Stimulated activated CD4-positive, alpha-beta T cell treated with anti-CD3 and anti-CD28 coated beads, TNF-alpha, amount 100 ng/mL, for 48 hours (primary cell): Measurements from ENCODE around the gene CNKSR3.

Experiments used
- DNase-seq, 3 donors: peaks; one replicate each; pipeline ENCODE4 v3.0.0-alpha.2; 2020; ENCODE audit warnings: low read depth in 3 of 3

CNKSR3 gene

DNA sequence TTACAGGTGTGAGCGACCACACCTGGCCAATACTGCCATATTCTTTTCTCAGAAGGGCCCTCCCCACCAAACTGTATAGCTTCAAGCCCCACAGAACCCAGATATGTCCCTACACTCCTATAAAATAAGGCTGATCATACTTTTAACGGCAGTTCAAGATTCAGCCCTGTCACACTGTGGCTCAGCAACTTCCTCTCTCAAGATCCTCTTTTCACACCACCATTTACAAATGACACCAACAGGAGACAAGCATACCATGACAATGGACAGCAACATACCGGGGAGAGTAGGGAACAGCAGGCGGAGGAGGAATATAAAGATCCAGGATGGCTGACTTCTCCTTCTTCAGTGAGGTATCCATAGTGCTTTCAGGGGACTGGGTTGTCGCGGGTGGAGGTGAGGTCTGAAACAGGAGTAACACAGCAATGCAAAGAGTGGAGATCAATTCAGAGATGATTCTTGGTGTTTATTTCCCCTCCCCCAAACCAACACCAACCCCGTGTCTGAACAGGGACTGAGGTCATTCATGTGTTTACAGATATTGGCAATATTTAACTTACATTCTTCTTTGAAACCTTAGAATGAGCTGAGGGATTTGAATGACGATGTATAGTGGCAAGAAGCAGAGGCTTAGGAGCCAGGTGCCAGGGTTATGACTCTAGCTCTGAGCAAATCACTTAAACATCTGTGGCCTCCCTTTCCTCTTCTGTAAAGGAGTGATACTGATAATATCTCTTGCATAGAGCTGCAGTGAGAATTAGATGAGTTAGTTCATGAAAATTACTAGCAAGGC is 96.3 kb downstream of the CNKSR3 start:
- no peak for DNase-seq

- no peak for DNase-seq
Measured at GRCh38 chr6:154412106-154412820, 98.2 kb downstream of the CNKSR3 start.

DNA sequence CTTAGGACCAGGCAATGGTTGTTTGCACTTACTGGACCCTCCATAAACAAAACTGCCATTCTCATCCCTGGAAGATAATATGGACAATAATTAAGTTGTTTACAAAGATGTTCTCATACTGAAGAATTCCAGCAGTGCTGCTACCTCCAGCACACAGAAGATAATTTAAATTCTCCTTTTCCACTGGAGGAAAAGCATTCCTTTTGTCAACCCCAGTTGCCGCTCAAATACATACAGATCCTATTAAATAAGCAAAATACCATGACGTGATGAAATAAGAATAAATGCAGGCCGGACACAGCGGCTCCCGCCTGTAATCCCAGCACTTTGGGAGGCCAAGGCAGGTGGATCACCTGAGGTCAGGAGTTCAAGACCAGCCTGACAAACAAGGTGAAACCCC is 99.4 kb downstream of the CNKSR3 start:
- DNase-seq: no peak

- DNase-seq: peak; percentile 22 to 46 (median 36)
Measured at GRCh38 chr6:154410619-154411072, 99.8 kb downstream of the CNKSR3 start.

DNA sequence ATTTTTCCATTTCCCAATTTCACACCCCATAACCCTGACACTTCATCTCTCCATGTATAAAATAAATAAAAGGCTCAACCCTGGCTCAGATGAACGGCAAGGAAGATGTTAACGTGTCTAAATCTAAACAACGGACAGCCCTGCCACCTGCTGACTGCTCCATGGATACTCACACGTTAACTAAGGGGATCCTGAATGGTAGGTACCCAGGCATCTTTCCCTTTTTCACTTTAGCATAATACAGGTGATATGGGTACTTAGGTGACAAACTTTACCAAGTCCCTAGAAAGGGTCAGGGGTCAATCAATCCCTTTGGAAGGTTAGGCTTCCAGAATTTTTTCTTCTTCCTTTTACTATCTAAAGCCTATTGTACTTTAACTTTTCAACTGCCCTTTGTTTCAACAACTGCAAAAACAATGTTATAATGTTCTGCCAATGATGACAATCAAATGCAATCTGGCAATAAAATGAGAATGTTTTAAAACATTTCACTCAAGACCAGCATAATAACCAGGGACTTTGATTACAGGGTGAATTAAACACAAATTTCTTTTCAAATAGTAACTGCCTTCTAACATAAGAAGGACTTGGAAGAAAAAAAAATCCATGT is 101.5 kb downstream of the CNKSR3 start:
- no peak for DNase-seq

DNA sequence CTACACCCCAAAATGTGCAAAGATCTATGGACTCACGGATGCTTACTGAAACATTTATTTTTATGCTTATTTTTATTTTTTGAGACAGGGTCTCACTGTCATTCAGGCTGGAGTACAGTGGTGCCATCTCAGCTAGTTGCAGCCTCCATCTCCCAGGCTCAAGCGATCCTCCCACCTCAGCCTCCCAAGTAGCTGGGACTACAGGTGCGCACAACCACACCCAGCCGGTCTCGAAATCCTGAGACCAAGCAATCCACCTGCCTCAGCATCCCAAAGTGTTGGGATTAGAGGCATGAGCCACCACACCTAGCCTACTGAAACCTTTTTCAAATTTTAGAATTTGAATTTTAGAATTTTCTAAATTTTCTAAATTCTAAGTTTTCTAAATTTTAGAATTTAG is 103.0 kb downstream of the CNKSR3 start:
- DNase-seq: no peak

DNA sequence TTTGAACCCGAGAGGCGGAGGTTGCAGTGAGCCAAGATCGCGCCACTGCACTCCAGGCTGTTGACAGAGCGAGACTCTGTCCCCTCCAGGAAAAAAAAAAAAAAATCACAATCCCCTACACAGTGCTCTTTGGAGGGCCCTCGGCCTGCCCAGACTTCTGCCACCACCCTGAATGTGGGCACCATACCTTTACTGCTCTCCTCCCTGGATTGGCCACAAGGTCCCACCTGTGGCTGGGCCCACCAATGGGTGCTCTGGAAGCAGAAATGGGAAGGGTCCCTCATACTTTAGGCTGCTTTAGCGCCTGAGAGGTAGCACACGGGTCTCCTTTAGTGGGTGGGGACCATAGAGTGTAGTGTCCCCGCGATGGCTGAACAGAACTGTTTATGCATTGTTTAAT is 103.6 kb downstream of the CNKSR3 start:
- no peak for DNase-seq

DNA sequence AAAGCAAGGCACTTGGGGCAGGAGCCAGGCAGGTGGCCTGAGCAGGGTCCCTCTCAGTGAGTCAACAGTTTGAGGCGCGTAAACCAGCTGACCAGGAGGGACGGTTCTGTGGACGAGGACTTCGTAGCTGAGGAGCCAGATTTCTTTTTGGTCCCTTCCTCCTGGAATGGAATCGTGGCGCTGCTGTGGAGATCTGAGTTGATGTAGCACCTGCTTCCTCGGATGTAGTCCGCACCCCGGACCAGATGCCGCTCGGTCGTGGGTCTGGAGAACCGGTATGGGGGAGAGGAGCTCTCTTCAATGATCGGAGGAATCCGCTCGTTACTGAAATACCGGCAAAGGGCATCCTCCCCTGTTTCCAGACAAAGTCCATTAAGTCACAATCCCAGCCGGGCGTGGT is 104.2 kb downstream of the CNKSR3 start:
- no peak for DNase-seq

DNA sequence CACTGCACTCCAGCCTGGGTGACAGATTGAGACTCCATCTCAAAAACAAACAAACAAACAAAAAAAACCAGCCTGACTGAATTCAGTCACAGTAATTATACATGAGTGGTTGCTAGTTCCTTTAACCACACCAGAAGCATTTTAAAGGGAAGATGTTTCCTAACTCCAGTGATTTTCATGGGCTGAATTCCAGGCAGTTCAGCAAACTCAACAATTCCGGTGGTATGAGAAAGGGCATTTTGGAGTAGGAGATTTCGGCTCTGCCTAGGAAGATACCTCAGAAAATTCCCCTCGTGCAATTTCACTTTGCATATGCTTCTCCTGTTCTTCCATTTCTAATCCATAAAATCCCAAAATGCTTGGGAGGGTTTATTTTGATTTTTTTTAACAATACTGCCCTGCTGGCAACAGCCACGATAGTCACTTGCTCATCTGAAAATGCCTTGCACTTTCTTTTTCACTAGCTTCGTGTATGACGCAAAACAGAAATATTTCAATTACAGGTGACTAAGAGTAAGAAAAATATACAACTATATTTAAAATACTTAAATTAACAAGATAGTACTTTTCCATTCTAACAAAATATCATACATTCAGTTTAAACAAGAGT is 105.6 kb downstream of the CNKSR3 start:
- DNase-seq: no peak

DNA sequence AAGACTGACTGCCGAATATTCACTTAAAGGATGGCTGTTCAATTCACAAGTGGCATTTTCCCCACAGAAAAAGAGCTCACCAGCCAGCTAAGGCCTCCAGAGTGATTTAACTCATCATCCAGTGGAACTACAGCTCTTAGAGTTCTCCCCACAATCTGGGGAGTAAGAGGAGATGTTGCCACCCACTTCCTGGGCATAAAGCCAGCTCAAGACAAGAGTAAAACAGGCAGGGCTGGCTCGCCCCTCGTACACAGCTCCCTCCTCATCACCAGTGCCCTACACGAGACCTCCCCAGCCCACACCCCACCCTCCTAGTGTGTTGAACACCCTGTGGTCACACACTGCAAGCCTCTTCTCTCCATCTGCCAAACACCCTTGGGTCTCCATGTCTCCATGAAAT is 106.7 kb downstream of the CNKSR3 start:
- no peak for DNase-seq

- no peak for DNase-seq
Measured at GRCh38 chr6:154402081-154402780, 108.3 kb downstream of the CNKSR3 start.

DNA sequence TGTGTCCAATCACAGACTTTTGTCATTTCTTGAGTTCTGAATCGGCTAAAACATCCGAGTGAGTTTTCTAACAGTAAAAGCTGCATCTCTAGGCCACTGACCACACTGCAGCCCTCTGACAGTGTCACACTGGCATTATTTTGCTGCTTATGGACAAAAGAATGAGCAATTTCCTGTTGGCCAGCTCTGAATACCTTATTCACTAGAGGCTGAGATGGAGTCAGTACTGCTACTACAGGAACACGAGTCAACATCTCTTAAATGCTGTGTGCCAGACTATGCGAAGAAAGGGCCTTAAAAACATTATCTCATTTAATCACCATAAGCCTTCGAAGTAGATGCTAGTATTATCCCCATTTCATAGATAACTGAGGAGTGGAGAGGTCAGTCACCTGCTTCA is 111.4 kb downstream of the CNKSR3 start:
- no peak for DNase-seq

DNA sequence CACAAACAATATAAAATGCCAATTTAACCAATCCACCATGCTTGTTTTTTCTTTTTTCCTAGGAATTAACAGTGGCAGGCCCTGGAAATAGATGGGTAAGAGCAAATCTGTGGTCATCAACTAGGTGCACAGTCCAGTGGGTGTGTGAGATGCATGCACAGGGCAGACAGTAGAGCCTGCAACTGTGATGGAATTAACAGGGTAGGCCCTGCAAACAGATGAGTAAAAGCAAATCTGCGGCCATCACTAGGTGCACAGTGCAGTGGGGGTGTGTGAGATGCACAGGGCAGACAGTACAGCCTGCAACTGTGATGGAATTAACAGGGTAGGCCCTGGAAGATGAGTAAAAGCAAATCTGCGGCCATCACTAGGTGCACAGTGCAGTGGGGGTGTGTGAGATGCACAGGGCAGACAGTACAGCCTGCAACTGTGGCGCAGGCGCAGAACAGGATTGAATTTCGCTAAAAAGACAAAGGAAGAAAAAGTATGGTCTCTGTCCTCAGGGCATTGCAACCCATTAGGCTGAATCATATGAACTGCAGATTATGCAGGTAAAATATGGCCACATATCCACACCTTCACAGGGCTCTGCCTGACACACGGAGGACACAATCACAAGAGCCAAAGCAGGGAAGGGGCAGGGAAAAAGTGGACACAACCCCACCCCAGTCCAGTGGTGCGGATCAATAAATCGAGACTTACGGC is 112.8 kb downstream of the CNKSR3 start:
- no peak for DNase-seq

DNA sequence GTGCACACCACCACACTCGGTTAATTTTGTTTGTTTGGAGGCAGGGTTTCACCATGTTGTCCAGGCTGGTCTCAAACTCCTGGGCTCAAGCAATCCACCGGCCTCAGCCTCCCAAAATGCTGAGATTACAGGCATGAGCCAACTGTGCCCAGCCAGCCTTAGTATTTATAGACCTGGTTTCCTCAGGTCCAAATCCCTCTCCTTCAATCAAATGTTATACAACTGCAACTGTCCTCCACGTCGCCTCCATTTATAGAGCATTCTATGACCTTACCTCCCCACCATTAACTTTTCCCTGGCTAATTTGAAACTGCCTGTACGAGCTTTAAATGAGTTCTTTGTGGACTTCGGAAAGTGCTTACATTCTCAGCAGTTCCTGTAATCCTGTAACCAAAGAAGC is 114.6 kb downstream of the CNKSR3 start:
- DNase-seq: no peak

GRCh38 chr6:154395316-154395715 is 115.2 kb downstream of the CNKSR3 start:
- DNase-seq: no peak

DNA sequence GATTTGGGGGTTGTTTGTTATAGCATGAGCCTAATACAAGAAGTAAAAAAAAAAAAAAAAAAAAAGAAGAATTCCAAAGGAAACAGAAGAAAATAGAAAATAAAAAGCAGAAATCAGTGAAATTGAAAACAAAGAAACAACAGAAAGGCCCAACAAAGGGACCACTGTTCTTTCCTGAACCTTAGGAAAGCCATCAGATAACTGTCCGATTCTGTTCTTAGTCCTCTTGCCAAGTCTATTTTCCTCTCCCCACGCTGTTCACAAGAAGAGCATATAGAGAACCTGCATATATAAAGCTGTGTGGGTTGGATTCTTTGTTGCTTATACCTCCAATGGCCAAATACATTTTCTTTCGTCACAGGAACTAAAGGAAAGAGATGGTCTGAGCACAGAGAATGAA is 115.9 kb downstream of the CNKSR3 start:
- no peak for DNase-seq

- DNase-seq: no peak
Measured at GRCh38 chr6:154390034-154390433, 120.5 kb downstream of the CNKSR3 start.

DNA sequence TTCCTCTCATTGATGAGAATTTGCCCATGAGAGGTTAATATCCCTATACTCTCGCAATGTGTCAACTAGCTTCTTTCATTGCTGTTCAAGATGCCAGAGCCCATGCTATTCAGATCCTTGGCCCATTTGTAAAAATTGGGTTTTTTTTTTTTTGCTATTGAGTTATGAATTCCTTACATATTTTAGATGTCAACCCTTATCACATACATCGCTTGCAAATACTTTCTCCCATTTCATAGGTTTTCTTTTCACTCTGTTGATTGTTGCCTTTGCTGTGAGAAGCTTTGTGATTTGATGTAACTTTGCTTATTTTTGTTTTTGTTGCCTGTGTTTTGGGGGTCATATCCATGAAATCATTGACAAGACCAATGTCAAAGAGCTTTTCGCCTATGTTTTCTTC is 121.7 kb downstream of the CNKSR3 start:
- DNase-seq: no peak

DNA sequence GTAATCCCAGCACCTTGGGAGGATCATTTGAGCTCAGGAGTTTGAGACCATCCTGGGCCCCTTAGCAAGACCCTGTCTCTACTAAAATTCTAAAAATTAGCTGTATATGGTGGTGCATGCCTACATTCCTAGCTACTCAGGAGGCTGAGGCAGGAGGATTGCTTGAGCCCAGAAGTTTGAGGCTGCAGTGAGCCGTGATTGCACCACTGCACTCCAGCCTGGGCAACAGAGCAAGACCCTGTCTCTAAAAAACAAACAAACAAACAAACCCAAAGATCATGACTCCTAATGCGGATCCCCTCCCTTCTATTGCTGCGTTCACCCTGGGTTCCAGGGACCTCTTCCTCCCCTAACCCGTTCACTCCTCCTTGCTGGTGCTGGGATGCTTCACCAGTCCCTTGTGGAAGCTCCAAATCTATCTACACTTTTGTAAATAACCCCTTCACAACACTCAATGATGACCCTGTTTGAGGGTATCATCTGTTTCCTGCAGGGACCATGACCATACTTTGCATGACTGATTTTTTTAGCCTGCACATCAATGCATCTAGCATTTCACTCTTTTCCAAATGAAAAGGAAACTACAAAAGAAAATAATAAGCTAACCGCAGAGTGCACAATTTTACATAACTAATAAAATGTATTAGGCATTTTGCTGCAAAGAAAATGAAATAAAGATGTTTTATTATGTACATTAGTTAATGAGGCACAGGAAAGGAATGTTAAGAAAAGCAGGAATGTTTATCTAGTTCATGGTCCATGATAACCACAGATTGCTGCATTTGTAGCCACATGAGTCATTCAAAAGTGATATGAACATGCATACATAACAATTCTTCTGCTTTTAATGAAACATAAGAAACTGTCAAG is 123.4 kb downstream of the CNKSR3 start:
- no peak for DNase-seq

DNA sequence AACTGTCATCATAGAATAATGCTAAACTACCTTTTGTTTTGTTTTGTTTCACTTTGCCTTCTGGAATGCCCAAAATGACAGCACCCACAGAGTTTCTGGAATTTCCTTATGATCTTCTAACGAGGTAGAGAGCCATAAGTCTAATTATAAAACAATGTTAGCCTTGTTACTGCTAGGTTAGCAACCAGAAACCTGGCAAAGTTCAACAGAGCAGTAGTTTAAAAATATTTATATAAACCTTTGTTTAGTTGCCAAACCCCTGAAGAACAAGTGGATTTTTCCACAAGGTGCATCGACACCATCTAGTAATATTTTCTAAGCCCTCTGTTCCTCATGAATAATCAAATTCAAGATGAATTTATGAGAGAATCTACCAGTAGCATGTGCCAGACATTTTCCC is 126.3 kb downstream of the CNKSR3 start:
- DNase-seq: no peak
